GM12864 (cell line): ENCODE measurements around the gene MT1A.
A peak's percentile ranks its signal among the peaks of the same experiment; 100 is the strongest.

Source experiments
- DNase-seq: peaks from one replicate; pipeline ENCODE4 v3.0.0-alpha.2; 2011; ENCODE audit warnings: low read depth
- H3K4me3 ChIP-seq: 2 replicates; pipeline ENCODE4 v1.5.1; 2011; ENCODE audit warnings: mild to moderate bottlenecking, low read depth, low read length, control low read depth
- CTCF ChIP-seq: IDR thresholded peaks from 2 replicates; pipeline ENCODE4 v1.5.1; 2011; ENCODE audit warnings: low read depth, mild to moderate bottlenecking, moderate library complexity, low read length, control low read depth, inconsistent platforms; ENCODE audit errors: missing control alignments

Gene MT1A

GRCh38 chr16:56636616-56637413 is 1.7 kb upstream of the MT1A start:
- no peak overlapping the region for H3K4me3 ChIP-seq

GRCh38 chr16:56639045-56639444 is 579 bp downstream of the MT1A start:
- no peak for DNase-seq
- no peak overlapping the region for H3K4me3 ChIP-seq

More at GRCh38 chr16:56636616-56637413, 1.7 kb upstream of the MT1A start:
- no peak for DNase-seq
- no peak for TF ChIP-seq CTCF

GRCh38 chr16:56640076-56640475 is 1.6 kb downstream of the MT1A start:
- no peak for TF ChIP-seq CTCF
- DNase-seq = no peak
- no peak overlapping the region for H3K4me3 ChIP-seq

More at GRCh38 chr16:56639045-56639444, 579 bp downstream of the MT1A start:
- TF ChIP-seq CTCF = no peak

- no peak for TF ChIP-seq CTCF
- DNase-seq = no peak
- H3K4me3 ChIP-seq = no peak overlapping the region
Observed at GRCh38 chr16:56641166-56641565, 2.7 kb downstream of the MT1A start.

- H3K4me3 ChIP-seq = no peak overlapping the region; the same call in 1 of the 2 replicates
- DNase-seq = no peak
- peak; percentile 15 for TF ChIP-seq CTCF
Observed at GRCh38 chr16:56643080-56643778, 4.8 kb downstream of the MT1A start.

- H3K4me3 ChIP-seq = no peak overlapping the region
- no peak for DNase-seq
- TF ChIP-seq CTCF = no peak
Observed at GRCh38 chr16:56643833-56644232, 5.4 kb downstream of the MT1A start.
